Measurements from ENCODE around the gene HOXB2.

GRCh38 chr17:48540213-48540612 is 4.7 kb downstream of the HOXB2 start:
- TF ChIP-seq CTCF (conservative IDR thresholded peaks at IDR 0.05 in 1 of 2, IDR thresholded peaks at IDR 0.05 in 1 of 2; ENCODE audit: low read depth in 1 of 2, low read length in 2 of 2) (no peak), EZH2 (IDR thresholded peaks at IDR 0.05; ENCODE audit: low read length, missing control alignments) (no peak)
